Prostate gland (tissue), 2 donors: ENCODE results near the gene IL1RAPL2. TPM values are rescaled to one million over a fixed set of nuclear protein-coding genes. Genes with fewer than 3 reads are reported as not detected.

Source experiments
- DNase-seq: peaks from one replicate; pipeline ENCODE4 v3.0.0-alpha.2; 2019; ENCODE audit warnings: low spot score
- H3K27ac ChIP-seq, 2 donors: fragments of 200-600 bp; sonication (generic); 2 replicates each; pipeline ENCODE4 v1.5.1; 2017 to 2019
- H3K27me3 ChIP-seq: fragments of 200-600 bp; sonication (generic); replicated peaks from 2 replicates; pipeline ENCODE4 v1.5.1; 2019; ENCODE audit not compliant: insufficient read depth
- H3K36me3 ChIP-seq, 2 donors: fragments of 200-600 bp; sonication (generic); 1 replicate in 1 of 2; 2 replicates in 1 of 2; pipeline versions ENCODE4 v1.5.1 to v1.8.1; 2017 to 2019
- H3K4me1 ChIP-seq: fragments of 200-600 bp; sonication (generic); replicated peaks from 2 replicates; pipeline ENCODE4 v1.5.1; 2019
- H3K4me3 ChIP-seq, 2 donors: fragments of 200-600 bp; sonication (generic); 2 replicates each; pipeline ENCODE4 v1.5.1; 2017 to 2019
- H3K9me3 ChIP-seq: fragments of 200-600 bp; sonication (generic); 2 replicates; pipeline ENCODE4 v1.5.1; 2017
- POLR2A ChIP-seq: fragments of 450-650 bp; IDR thresholded peaks from one replicate; pipeline ENCODE4 v1.6.1; 2016; ENCODE audit warnings: antibody characterized with exemption, mild to moderate bottlenecking
- POLR2AphosphoS5 ChIP-seq: sonication (generic); formaldehyde crosslinking; IDR thresholded peaks from one replicate; pipeline ENCODE4 v1.6.1; 2017; ENCODE audit warnings: antibody characterized with exemption
- WGBS: methylation state at CpG from one replicate; pipeline ENCODE4 v1.1.5; 2018; 5-methylcytosine and 5-hydroxymethylcytosine counted together
- intact Hi-C: fragments of 100-400 bp; cut with DNase I; formaldehyde crosslinking; loops from one replicate; pipeline ENCODE4 v1.14.2; 2022
- total RNA-seq, 2 donors: library from RNA; depleted of rRNA; stranded (reverse); fragments of >200 nt; gene quantifications; one replicate each; pipeline ENCODE4 v1.1.0, GENCODE V29; 2016
- TF ChIP-seq, protein P1 (sequence below), 4 experiments: fragments of 200-600 bp in 2 of 4; fragments of 450-650 bp in 2 of 4; sonication (generic) in 2 of 4; IDR thresholded peaks; 1 replicate in 3 of 4; 2 replicates in 1 of 4; pipeline ENCODE4 v1.5.1; 2016 to 2019; ENCODE audit warnings: antibody characterized with exemption in 4 of 4, mild to moderate bottlenecking in 2 of 4, moderate library complexity in 2 of 4

IL1RAPL2 gene
- total RNA-seq, 2 donors from 2014 or later: 0.51 TPM; not detected in 1

DNA sequence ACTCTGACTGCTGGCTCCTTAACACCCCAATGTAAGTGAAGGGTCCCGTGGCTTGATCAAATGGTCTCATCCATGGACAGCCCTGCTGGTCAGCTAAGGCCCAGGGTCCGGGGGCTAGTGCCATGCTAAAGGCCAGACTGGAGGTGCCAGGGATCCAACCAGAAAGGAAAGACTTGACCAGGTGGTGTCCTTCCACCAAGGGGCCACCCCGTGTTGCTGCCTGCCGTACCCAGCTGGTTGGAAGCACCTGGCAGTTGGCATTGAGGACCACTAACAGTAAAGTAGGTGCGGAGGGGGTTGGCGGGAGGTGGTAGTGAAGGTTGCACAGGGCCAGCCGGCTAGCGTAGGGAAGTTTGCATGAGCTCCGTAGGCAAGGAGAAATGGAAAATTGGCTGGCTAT, 1.7 kb upstream of the IL1RAPL2 start:
- no peaks in the 10 kb centered on the region for H3K9me3 ChIP-seq
- TF ChIP-seq, protein P1, sequence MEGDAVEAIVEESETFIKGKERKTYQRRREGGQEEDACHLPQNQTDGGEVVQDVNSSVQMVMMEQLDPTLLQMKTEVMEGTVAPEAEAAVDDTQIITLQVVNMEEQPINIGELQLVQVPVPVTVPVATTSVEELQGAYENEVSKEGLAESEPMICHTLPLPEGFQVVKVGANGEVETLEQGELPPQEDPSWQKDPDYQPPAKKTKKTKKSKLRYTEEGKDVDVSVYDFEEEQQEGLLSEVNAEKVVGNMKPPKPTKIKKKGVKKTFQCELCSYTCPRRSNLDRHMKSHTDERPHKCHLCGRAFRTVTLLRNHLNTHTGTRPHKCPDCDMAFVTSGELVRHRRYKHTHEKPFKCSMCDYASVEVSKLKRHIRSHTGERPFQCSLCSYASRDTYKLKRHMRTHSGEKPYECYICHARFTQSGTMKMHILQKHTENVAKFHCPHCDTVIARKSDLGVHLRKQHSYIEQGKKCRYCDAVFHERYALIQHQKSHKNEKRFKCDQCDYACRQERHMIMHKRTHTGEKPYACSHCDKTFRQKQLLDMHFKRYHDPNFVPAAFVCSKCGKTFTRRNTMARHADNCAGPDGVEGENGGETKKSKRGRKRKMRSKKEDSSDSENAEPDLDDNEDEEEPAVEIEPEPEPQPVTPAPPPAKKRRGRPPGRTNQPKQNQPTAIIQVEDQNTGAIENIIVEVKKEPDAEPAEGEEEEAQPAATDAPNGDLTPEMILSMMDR (IDR thresholded peaks at IDR 0.05): no peak
- TF ChIP-seq POLR2A (no peak), POLR2AphosphoS5 (no peak)
- intact Hi-C loops: loop anchor here (10.0 kb wide), 1 partner anchor 360 kb away; no protein-coding TSS in a partner anchor
- no peaks in the 10 kb centered on the region for H3K27me3 ChIP-seq
- no peaks in the 10 kb centered on the region for H3K36me3 ChIP-seq
- no peak for DNase-seq
- H3K4me3 ChIP-seq: no peak overlapping the region
- no peak overlapping the region for H3K27ac ChIP-seq
- WGBS: 65% methylated on average over 8 of the region's 9 CpGs
- no peaks in the 10 kb centered on the region for H3K4me1 ChIP-seq

DNA sequence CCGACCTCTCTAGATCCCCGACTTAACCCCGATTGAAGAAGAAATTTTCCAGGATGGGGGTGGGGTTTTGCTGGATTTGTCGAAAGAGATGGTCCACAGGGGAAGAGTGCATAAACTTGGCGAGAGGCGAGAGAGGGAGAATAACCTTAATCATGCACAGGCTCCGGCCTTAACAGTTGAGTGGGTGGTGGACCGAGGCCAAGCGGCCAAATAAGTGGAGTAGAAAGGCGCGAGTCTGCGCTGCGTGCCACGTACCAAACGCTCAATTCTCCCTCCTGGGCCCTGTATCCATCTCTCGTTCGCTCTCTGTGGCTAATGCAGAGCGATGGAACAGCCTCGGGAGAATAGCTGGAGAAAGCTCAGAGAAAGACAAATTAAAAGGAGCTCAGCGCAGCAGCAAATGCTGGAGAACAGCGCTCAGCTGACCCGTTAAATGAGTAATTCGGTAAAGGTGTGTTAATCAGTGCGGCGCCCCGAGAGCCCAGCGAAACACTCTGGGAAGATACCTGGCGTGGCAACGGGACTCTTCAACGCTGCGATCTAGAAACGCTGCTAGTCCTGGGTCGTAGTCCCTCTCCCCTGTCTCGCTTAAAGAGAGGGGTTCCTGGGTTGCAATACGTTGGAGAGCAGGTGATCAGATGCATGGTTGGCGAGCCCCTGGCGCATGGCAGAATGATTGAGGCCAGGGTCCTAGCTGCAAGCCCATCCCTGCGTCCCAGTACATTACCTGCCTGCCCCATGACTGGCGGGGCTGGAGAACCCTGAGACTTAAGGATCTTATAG, 887 bp upstream of the IL1RAPL2 start:
- Histone ChIP-seq H3K27ac (no peak overlapping the region), H3K36me3 (no peaks in the 10 kb centered on the region), H3K4me3 (no peak overlapping the region), H3K27me3 (no peaks in the 10 kb centered on the region), H3K4me1 (no peaks in the 10 kb centered on the region), H3K9me3 (no peaks in the 10 kb centered on the region)
- 13% methylated on average over 32 of the region's 39 CpGs for WGBS
- intact Hi-C loops: loop anchor here (5.0 to 10.0 kb wide), 2 partner anchors 360 to 627 kb away; no protein-coding TSS in a partner anchor
- no peak for DNase-seq
- TF ChIP-seq POLR2AphosphoS5: no peak
- no peak for TF ChIP-seq POLR2A
- TF ChIP-seq, protein P1 (IDR thresholded peaks at IDR 0.05): no peak

DNA sequence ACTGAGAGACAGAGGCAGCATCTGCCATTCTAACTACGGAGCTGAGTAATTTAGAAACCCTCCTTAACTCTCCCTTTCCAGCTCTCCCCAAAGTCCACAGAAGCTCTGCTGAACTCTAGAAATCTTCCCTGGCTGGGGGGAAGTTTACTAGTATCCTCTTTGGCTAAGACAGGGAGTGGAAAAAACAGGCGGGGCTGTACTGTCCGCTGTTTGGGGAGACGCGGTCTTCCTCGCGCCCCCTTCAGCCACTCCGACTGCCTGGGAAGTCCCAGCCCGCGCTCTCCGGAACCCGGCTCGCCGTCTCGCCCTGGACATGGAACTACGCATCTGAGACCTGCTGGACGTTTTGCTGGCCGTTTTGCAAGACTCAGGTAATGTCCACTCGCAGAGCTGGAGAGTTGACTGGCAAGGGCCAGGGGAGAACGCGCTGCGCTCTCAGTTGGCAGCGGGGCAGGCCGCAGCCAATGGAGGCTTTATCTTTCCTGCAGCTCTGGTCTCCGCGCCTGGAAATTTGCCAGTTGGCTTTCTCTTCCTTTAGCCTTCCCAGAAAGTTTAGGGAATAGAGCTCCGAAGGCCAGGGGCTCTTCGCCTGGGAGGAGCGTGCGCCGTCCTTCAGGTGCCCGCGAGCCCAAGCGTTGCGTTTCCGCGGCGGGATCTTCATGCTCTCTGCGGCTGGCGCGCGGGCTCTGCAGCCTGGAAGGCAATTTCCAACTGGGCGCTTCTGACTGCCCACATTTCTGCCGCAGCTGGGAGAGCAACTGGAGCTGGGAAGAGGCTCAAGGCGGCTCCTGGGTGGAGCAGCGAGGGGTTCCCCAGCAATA, 892 bp downstream of the IL1RAPL2 start:
- no peak for DNase-seq
- H3K9me3 ChIP-seq: no peaks in the 10 kb centered on the region
- H3K36me3 ChIP-seq: no peaks in the 10 kb centered on the region
- H3K27me3 ChIP-seq: no peaks in the 10 kb centered on the region
- no peak overlapping the region for H3K4me3 ChIP-seq
- no peak overlapping the region for H3K27ac ChIP-seq
- 0% methylated on average over 11 of the region's 46 CpGs for WGBS
- TF ChIP-seq POLR2A (no peak), POLR2AphosphoS5 (no peak)
- TF ChIP-seq, protein P1 (IDR thresholded peaks at IDR 0.05): no peak
- intact Hi-C loops: loop anchor here (5.0 to 10.0 kb wide), 2 partner anchors 358 to 625 kb away; no protein-coding TSS in a partner anchor
- no peaks in the 10 kb centered on the region for H3K4me1 ChIP-seq

DNA sequence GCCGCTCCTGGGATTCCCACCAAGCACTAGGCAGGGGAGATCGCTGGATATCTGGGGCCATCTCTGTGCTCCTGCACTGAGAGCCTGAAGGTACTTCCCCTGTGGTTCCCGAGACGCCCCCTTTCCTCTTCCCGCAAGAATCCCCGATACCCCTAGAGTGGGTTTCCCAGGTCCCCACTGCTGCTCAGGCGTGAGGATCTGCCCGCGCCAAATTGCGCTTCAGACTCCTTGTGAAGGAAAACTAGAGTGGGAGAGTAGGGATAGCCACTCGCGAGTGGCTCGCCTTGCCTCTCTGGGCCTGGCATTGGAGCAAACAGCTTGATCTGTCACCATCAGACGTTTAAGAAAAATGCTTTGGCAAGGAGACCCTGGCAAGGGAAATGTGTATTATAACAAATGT, 1.5 kb downstream of the IL1RAPL2 start:
- 4% methylated on average over 9 of the region's 14 CpGs for WGBS
- Histone ChIP-seq H3K4me3 (no peak overlapping the region), H3K27ac (no peak overlapping the region), H3K36me3 (no peaks in the 10 kb centered on the region), H3K9me3 (no peaks in the 10 kb centered on the region), H3K27me3 (no peaks in the 10 kb centered on the region), H3K4me1 (no peaks in the 10 kb centered on the region)
- TF ChIP-seq POLR2AphosphoS5: no peak
- TF ChIP-seq, protein P1 (IDR thresholded peaks at IDR 0.05): no peak
- no peak for TF ChIP-seq POLR2A
- intact Hi-C loops: loop anchor here (5.0 to 10.0 kb wide), 2 partner anchors 357 to 625 kb away; no protein-coding TSS in a partner anchor
- no peak for DNase-seq
